GM12872 (cell line): ENCODE measurements around the gene DCTN2.

ENCODE experiments used
- CTCF ChIP-seq: IDR thresholded peaks from 3 replicates; pipeline ENCODE4 v1.5.1; 2011; ENCODE audit warnings: low read depth, mild to moderate bottlenecking, low read length, moderate library complexity; ENCODE audit not compliant: insufficient read depth

Gene DCTN2

GRCh38 chr12:57581802-57582201 is 34.8 kb upstream of the DCTN2 start:
- no peak for TF ChIP-seq CTCF

GRCh38 chr12:57580466-57580795 is 33.4 kb upstream of the DCTN2 start:
- TF ChIP-seq CTCF = no peak

- no peak for TF ChIP-seq CTCF
Measured at GRCh38 chr12:57579677-57580465, 32.9 kb upstream of the DCTN2 start.

- TF ChIP-seq CTCF = no peak
Measured at GRCh38 chr12:57579011-57579410, 32.0 kb upstream of the DCTN2 start.

GRCh38 chr12:57577981-57578758 is 31.2 kb upstream of the DCTN2 start:
- TF ChIP-seq CTCF = no peak

- no peak for TF ChIP-seq CTCF
Measured at GRCh38 chr12:57576613-57577160, 29.7 kb upstream of the DCTN2 start.

- TF ChIP-seq CTCF = no peak
Measured at GRCh38 chr12:57575771-57576612, 29.0 kb upstream of the DCTN2 start.
